Colonic mucosa (tissue), 4 donors: ENCODE results near the gene PTPRM. TPM values are rescaled to one million over a fixed set of nuclear protein-coding genes. Genes with fewer than 3 reads are reported as not detected.

Source experiments
- DNase-seq: peaks from one replicate; pipeline ENCODE4 v3.0.0-alpha.2; 2020
- H3K27ac ChIP-seq: fragments of 200-600 bp; one replicate; pipeline ENCODE4 v1.8.0; 2021
- H3K27me3 ChIP-seq: fragments of 200-600 bp; one replicate; pipeline ENCODE4 v1.8.0; 2021
- H3K36me3 ChIP-seq: fragments of 200-600 bp; one replicate; pipeline ENCODE4 v1.8.0; 2021
- H3K4me1 ChIP-seq: fragments of 200-600 bp; one replicate; pipeline ENCODE4 v1.8.0; 2021; ENCODE audit warnings: mild to moderate bottlenecking
- H3K4me3 ChIP-seq: fragments of 200-600 bp; one replicate; pipeline ENCODE4 v1.8.0; 2021
- H3K9ac ChIP-seq, 2 donors: one replicate each; pipeline ENCODE4 v1.7.0; 2013; ENCODE audit warnings: control low read depth in 2 of 2, low read depth in 2 of 2, low read length in 2 of 2
- H3K9me3 ChIP-seq: fragments of 200-600 bp; one replicate; pipeline ENCODE4 v1.8.0; 2021
- CTCF ChIP-seq: fragments of 200-600 bp; IDR thresholded peaks from one replicate; pipeline ENCODE4 v1.8.0; 2022; ENCODE audit warnings: antibody characterized with exemption, mild to moderate bottlenecking
- intact Hi-C: fragments of 100-400 bp; cut with DNase I; formaldehyde crosslinking; loops from one replicate; pipeline ENCODE4 v1.14.1; 2022
- total RNA-seq, 2 donors: library from RNA; stranded (reverse); fragmentation: NEBNext Ultra II Directional in 1 of 2; extraction: Animal tissue kit (Norgen Biotek cat#: 25700) in 1 of 2; gene quantifications; one replicate each; pipeline ENCODE4 v1.2.1, GENCODE V29; 2021
- donor health status: healthy.
- donor health status: DM: no; HTN: no; CAD: no.
- donor health status: DM: no; HTN: no; CAD: no.

The PTPRM gene
- total RNA-seq, 2 donors from 2014 or later, result 8.1 to 13.9 TPM

- H3K4me3 ChIP-seq, result no peak overlapping the region
- no peak for DNase-seq
- H3K9ac ChIP-seq, result no peak overlapping the region
- intact Hi-C loops, result no loop called here
- no peaks in the 10 kb centered on the region for H3K27me3 ChIP-seq
- no peaks in the 10 kb centered on the region for H3K36me3 ChIP-seq
- TF ChIP-seq CTCF, result no peak
- no peaks in the 10 kb centered on the region for H3K4me1 ChIP-seq
- no peaks in the 10 kb centered on the region for H3K9me3 ChIP-seq
- no peak overlapping the region for H3K27ac ChIP-seq
Observed at GRCh38 chr18:7677424-7677823, 110.3 kb downstream of the PTPRM start.

- Histone ChIP-seq H3K9ac (no peak overlapping the region), H3K27me3 (no peaks in the 10 kb centered on the region), H3K27ac (no peak overlapping the region), H3K4me1 (no peaks in the 10 kb centered on the region), H3K4me3 (no peak overlapping the region), H3K9me3 (no peaks in the 10 kb centered on the region), H3K36me3 (no peaks in the 10 kb centered on the region)
- no peak for TF ChIP-seq CTCF
- no peak for DNase-seq
- intact Hi-C loops, result no loop called here
Observed at GRCh38 chr18:7678389-7678788, 111.3 kb downstream of the PTPRM start.

- intact Hi-C loops, result no loop called here
- H3K9ac ChIP-seq, result no peak overlapping the region
- TF ChIP-seq CTCF, result no peak
Observed at GRCh38 chr18:7678801-7679200, 111.7 kb downstream of the PTPRM start.

GRCh38 chr18:7681298-7681697 lies 114.2 kb downstream of the PTPRM start:
- H3K9ac ChIP-seq, result no peak overlapping the region

More at GRCh38 chr18:7678801-7679200, 111.7 kb downstream of the PTPRM start:
- Histone ChIP-seq H3K9me3 (no peaks in the 10 kb centered on the region), H3K4me3 (no peak overlapping the region), H3K27me3 (no peaks in the 10 kb centered on the region), H3K27ac (no peak overlapping the region), H3K4me1 (no peaks in the 10 kb centered on the region), H3K36me3 (no peaks in the 10 kb centered on the region)
- no peak for DNase-seq

GRCh38 chr18:7682321-7682720 lies 115.2 kb downstream of the PTPRM start:
- no peak overlapping the region for H3K4me3 ChIP-seq
- no peaks in the 10 kb centered on the region for H3K4me1 ChIP-seq
- H3K36me3 ChIP-seq, result no peaks in the 10 kb centered on the region
- H3K9ac ChIP-seq, result no peak overlapping the region
- no peak overlapping the region for H3K27ac ChIP-seq
- no peaks in the 10 kb centered on the region for H3K27me3 ChIP-seq
- no peak for DNase-seq
- no peaks in the 10 kb centered on the region for H3K9me3 ChIP-seq
- TF ChIP-seq CTCF, result no peak
- intact Hi-C loops, result no loop called here

More at GRCh38 chr18:7681298-7681697, 114.2 kb downstream of the PTPRM start:
- no peaks in the 10 kb centered on the region for H3K9me3 ChIP-seq
- intact Hi-C loops, result no loop called here
- H3K36me3 ChIP-seq, result no peaks in the 10 kb centered on the region
- no peaks in the 10 kb centered on the region for H3K4me1 ChIP-seq
- DNase-seq, result no peak
- TF ChIP-seq CTCF, result no peak
- no peaks in the 10 kb centered on the region for H3K27me3 ChIP-seq
- no peak overlapping the region for H3K27ac ChIP-seq
- H3K4me3 ChIP-seq, result no peak overlapping the region

- H3K27ac ChIP-seq, result no peak overlapping the region
- no peak for TF ChIP-seq CTCF
- H3K27me3 ChIP-seq, result no peaks in the 10 kb centered on the region
- no peaks in the 10 kb centered on the region for H3K4me1 ChIP-seq
- H3K36me3 ChIP-seq, result no peaks in the 10 kb centered on the region
- no peak for DNase-seq
- H3K4me3 ChIP-seq, result no peak overlapping the region
- intact Hi-C loops, result no loop called here
- H3K9ac ChIP-seq, result no peak overlapping the region
- no peaks in the 10 kb centered on the region for H3K9me3 ChIP-seq
Observed at GRCh38 chr18:7683753-7684152, 116.6 kb downstream of the PTPRM start.
